Activated CD8-positive, alpha-beta T cell treated with anti-CD3 and anti-CD28 coated beads for 36 hours (primary cell): ENCODE data around the gene GARIN5A. TPM values are rescaled to one million over a fixed set of nuclear protein-coding genes. Genes with fewer than 3 reads are reported as not detected.

Source experiments
- ATAC-seq: fragments of 200-7000 bp; cut with Tn5 transposase; one replicate; pipeline ENCODE4 v1.10.0; 2021; ENCODE audit warnings: mild to moderate bottlenecking, moderate library complexity
- CTCF ChIA-PET: fragments of 350-600 bp; sonication (Branson Sonifier 250); formaldehyde crosslinking; loops from one replicate; lab custom pipeline; 2021; ENCODE audit warnings: antibody characterized with exemption; lab: Charles Lee
- POLR2A ChIA-PET: fragments of 350-600 bp; sonication (Branson Sonifier 250); formaldehyde crosslinking; loops from one replicate; lab custom pipeline; 2021; ENCODE audit warnings: antibody characterized with exemption; lab: Charles Lee
- DNase-seq: peaks from one replicate; pipeline ENCODE4 v3.0.0-alpha.2; 2020
- H3K27ac Mint-ChIP-seq: one replicate; pipeline ENCODE4 v1.8.0; 2021; ENCODE audit warnings: mild to moderate bottlenecking, mixed read lengths
- H3K27me3 Mint-ChIP-seq: one replicate; pipeline ENCODE4 v1.8.0; 2021; ENCODE audit warnings: mixed read lengths
- H3K36me3 Mint-ChIP-seq: one replicate; pipeline ENCODE4 v1.8.0; 2021; ENCODE audit warnings: low read depth, mixed read lengths
- H3K4me1 Mint-ChIP-seq: one replicate; pipeline ENCODE4 v1.8.0; 2021; ENCODE audit warnings: low read depth, mixed read lengths
- H3K4me3 Mint-ChIP-seq: one replicate; pipeline ENCODE4 v1.8.0; 2021; ENCODE audit warnings: mild to moderate bottlenecking, moderate library complexity, mixed read lengths
- H3K9me3 Mint-ChIP-seq: one replicate; pipeline ENCODE4 v1.8.0; 2021; ENCODE audit warnings: mixed read lengths
- CTCF ChIP-seq: fragments of 200-600 bp; IDR thresholded peaks from one replicate; pipeline ENCODE4 v1.8.0; 2022; ENCODE audit warnings: antibody characterized with exemption, mild to moderate bottlenecking
- intact Hi-C: fragments of 100-400 bp; cut with micrococcal nuclease; formaldehyde crosslinking; loops from one replicate; pipeline ENCODE4 v1.10.0; 2022
- total RNA-seq, 2 experiments: library from RNA; stranded (reverse); gene quantifications; one replicate each; pipeline ENCODE4 v1.2.3, GENCODE V29; 2021

Gene GARIN5A
- total RNA-seq, 2 experiments from 2014 or later = 0.36 to 1.5 TPM

GRCh38 chr19:50501568-50502475 is 25.2 kb upstream of the GARIN5A start:
- H3K36me3 Mint-ChIP-seq = peaks cover 3% of the 10 kb centered on the region
- H3K4me1 Mint-ChIP-seq = no peaks in the 10 kb centered on the region
- H3K27ac Mint-ChIP-seq = no peak overlapping the region
- no peak for DNase-seq
- ChIA-PET CTCF (interaction anchor here (1.0 kb wide), 2 partner anchors 16 to 54 kb away, joined by 3 to 4 read pairs; no protein-coding TSS in a partner anchor), POLR2A (interaction anchor here (0.9 to 1.3 kb wide), 2 partner anchors 9 to 10 kb away, joined by 3 to 4 read pairs; partner anchors contain the start of gene JOSD2)
- H3K27me3 Mint-ChIP-seq = no peaks in the 10 kb centered on the region
- no peak for TF ChIP-seq CTCF
- ATAC-seq = no peak
- H3K9me3 Mint-ChIP-seq = no peaks in the 10 kb centered on the region
- H3K4me3 Mint-ChIP-seq = no peak overlapping the region
- intact Hi-C loops = no loop called here

GRCh38 chr19:50501186-50501567 is 24.5 kb upstream of the GARIN5A start:
- Mint-ChIP-seq H3K27me3 (no peaks in the 10 kb centered on the region), H3K9me3 (no peaks in the 10 kb centered on the region), H3K36me3 (peaks cover 3% of the 10 kb centered on the region), H3K4me3 (no peak overlapping the region), H3K4me1 (no peaks in the 10 kb centered on the region), H3K27ac (no peak overlapping the region)
- ChIA-PET POLR2A (interaction anchor here (0.9 kb wide), 1 partner anchor 10 kb away, joined by 3 read pairs; the partner anchor contains the start of gene JOSD2), CTCF (interaction anchor here (1.0 kb wide), 2 partner anchors 17 to 55 kb away, joined by 3 to 4 read pairs; no protein-coding TSS in a partner anchor)
- no peak for TF ChIP-seq CTCF
- no peak for ATAC-seq
- intact Hi-C loops = no loop called here
- DNase-seq = no peak

- CTCF ChIA-PET = interaction anchor here (1.0 to 1.2 kb wide), 2 partner anchors 8 to 55 kb away, joined by 3 to 4 read pairs; no protein-coding TSS in a partner anchor
- Mint-ChIP-seq H3K4me1 (no peaks in the 10 kb centered on the region), H3K27me3 (no peaks in the 10 kb centered on the region), H3K9me3 (no peaks in the 10 kb centered on the region), H3K4me3 (no peak overlapping the region), H3K36me3 (peaks cover 3% of the 10 kb centered on the region), H3K27ac (no peak overlapping the region)
- no peak for DNase-seq
- POLR2A ChIA-PET = interaction anchor here (0.9 kb wide), 1 partner anchor 10 kb away, joined by 3 read pairs; the partner anchor contains the start of gene JOSD2
- no peak for TF ChIP-seq CTCF
- peak; percentile 49 for ATAC-seq
- intact Hi-C loops = no loop called here
Observed at GRCh38 chr19:50500753-50501151, 24.1 kb upstream of the GARIN5A start.

- Mint-ChIP-seq H3K4me3 (no peak overlapping the region), H3K9me3 (no peaks in the 10 kb centered on the region), H3K27ac (no peak overlapping the region), H3K36me3 (no peaks in the 10 kb centered on the region), H3K27me3 (no peaks in the 10 kb centered on the region), H3K4me1 (no peaks in the 10 kb centered on the region)
- CTCF ChIA-PET = interaction anchor here (1.2 kb wide), 1 partner anchor 9 kb away, joined by 3 read pairs; no protein-coding TSS in a partner anchor
- POLR2A ChIA-PET = no interaction called here
- ATAC-seq (peak; percentile 49), DNase-seq (peak; percentile 52)
- TF ChIP-seq CTCF = no peak
- intact Hi-C loops = no loop called here
Observed at GRCh38 chr19:50500060-50500752, 23.6 kb upstream of the GARIN5A start.
